Measurements from ENCODE around the gene MRPL49.

DNA sequence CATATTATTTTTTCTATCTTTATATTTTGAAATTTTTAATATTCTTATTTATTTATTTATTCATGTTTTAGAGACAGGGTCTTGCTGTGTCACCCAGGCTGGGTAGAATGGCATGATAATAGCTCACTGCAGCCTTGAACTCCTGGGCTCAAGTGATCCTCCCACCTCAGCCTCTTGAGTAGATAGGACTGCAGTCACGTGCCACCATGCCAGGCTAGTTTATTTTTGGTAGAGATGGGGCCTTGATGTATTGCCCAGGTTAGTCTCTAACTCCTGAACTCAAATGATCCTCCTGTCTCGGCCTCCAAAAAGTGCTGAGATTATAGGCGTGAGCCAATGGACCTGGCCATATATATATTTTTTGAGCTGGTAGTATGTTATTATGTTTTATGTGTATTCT is 45.5 kb downstream of the MRPL49 start:
- TF ChIP-seq POLR2A (IDR thresholded peaks at IDR 0.05; ENCODE audit: low read depth, low read length) (no peak), TAF1 (IDR thresholded peaks at IDR 0.05; ENCODE audit: borderline replicate concordance, low read depth, low read length) (no peak), POLR2AphosphoS5 (IDR thresholded peaks at IDR 0.05; ENCODE audit: low read depth, low read length) (no peak)

Data from GM12892 (cell line).